Measurements from ENCODE around the gene PUM1.

DNA sequence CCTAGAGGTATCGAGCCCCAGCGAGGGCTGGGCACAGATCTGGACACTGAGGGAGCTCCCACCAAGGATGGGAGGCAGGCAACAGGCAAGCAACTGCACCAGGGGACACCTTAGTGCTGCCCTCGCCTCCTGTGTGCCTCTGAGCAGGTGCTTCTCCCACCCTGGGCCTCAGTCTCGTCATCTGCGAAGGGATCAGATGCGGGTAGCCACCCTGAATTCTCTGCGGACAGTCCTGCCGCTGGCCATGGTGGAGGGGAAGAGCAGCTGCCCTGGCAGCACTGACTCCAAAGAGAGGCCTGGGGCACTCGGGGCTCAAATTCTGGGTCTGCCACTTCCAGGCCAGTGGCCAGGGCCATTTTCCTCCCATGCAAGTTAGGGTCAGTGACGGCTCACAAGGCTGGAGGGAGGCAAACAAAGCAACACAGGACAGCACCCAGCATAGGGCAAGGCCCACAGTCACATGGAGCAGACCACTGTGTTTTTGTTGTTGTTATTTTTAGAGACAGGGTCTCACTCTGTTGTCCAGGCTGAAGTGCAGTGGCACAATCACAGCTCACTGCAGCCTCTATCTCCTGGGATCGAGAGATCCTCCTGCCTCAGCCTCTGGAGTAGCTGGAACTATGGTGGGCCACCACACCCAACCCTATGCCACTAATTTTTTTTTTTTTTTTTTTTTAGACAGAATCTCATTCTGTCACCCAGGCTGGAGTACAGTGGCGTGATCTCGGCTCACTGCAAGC, 149.9 kb downstream of the PUM1 start:
- TF ChIP-seq CTCF (IDR thresholded peaks at IDR 0.05) (no peak), POLR2A (IDR thresholded peaks at IDR 0.05) (no peak), EP300 (IDR thresholded peaks at IDR 0.05) (no peak)
